Endothelial cell of umbilical vein (primary cell): ENCODE results near the gene CCBE1. TPM values are rescaled to one million over a fixed set of nuclear protein-coding genes. Genes with fewer than 3 reads are reported as not detected.

ENCODE experiments used
- BruUV-seq: library from RNA; stranded (reverse); fragments of 400-500 nt; replicated peaks from 2 replicates; lab custom pipeline; 2021; lab: Mats Ljungman, UMichigan
- CTCF ChIA-PET: fragments of 300-600, 350-600 bp; sonication (Branson Sonifier 250); formaldehyde crosslinking; loops from one replicate; lab custom pipeline; 2021; ENCODE audit warnings: antibody characterized with exemption, inconsistent platforms; lab: Charles Lee
- POLR2A ChIA-PET: fragments of 300-600, 350-600 bp; sonication (Branson Sonifier 250); formaldehyde crosslinking; loops from one replicate; lab custom pipeline; 2021; ENCODE audit warnings: antibody characterized with exemption, inconsistent platforms; lab: Charles Lee
- DNase-seq: peaks from one replicate; pipeline ENCODE4 v3.0.0-alpha.2; 2011; ENCODE audit warnings: low read depth, low spot score
- FAIRE-seq: peaks from 2 replicates; lab custom pipeline; 2011; peaks lifted over from hg19 to GRCh38; lab: Jason Lieb, UNC
- H2AFZ ChIP-seq: 2 replicates; pipeline ENCODE4 v1.6.0; 2012; ENCODE audit warnings: low read depth, low read length, control low read depth, inconsistent platforms
- H3K27ac ChIP-seq: 2 replicates; pipeline ENCODE4 v1.5.1; 2011; ENCODE audit warnings: low read depth, mild to moderate bottlenecking, control low read depth, low read length, moderate library complexity; ENCODE audit not compliant: insufficient read depth
- H3K27me3 ChIP-seq, 2 experiments: 2 replicates each; pipeline versions ENCODE4 v1.6.0 to v1.6.1; 2011; ENCODE audit warnings: low read length in 2 of 2, mixed read lengths in 1 of 2; ENCODE audit not compliant: control insufficient read depth in 2 of 2, insufficient read depth in 2 of 2
- H3K36me3 ChIP-seq, 2 experiments: 2 replicates in 1 of 2; 3 replicates in 1 of 2; pipeline ENCODE4 v1.5.1; 2011; ENCODE audit warnings: low read length in 2 of 2, mild to moderate bottlenecking in 1 of 2, moderate library complexity in 1 of 2; ENCODE audit not compliant: control insufficient read depth in 2 of 2, insufficient read depth in 2 of 2; ENCODE audit errors: extremely low read depth in 1 of 2
- H3K4me1 ChIP-seq: 3 replicates; pipeline ENCODE4 v1.5.1; 2011; ENCODE audit warnings: mild to moderate bottlenecking, low read length; ENCODE audit not compliant: control insufficient read depth, insufficient read depth; ENCODE audit errors: extremely low read depth
- H3K4me2 ChIP-seq: 2 replicates; pipeline ENCODE4 v1.6.1; 2011; ENCODE audit warnings: low read length, control low read depth, mixed read lengths; ENCODE audit not compliant: insufficient read depth
- H3K4me3 ChIP-seq, 3 experiments: fragments of 200-600 bp in 1 of 3; sonication (generic), shearing (Covaris generic) in 1 of 3; replicated peaks in 1 of 3; 2 replicates each; pipeline ENCODE4 v1.5.1; 2011 to 2016; ENCODE audit warnings: control low read depth in 3 of 3, low read length in 3 of 3, mild to moderate bottlenecking in 2 of 3, inconsistent platforms in 1 of 3, low read depth in 1 of 3, moderate library complexity in 1 of 3; ENCODE audit not compliant: insufficient read depth in 1 of 3
- H3K79me2 ChIP-seq: 2 replicates; pipeline ENCODE4 v1.6.0; 2012; ENCODE audit warnings: low read length, inconsistent platforms; ENCODE audit not compliant: control insufficient read depth, insufficient read depth
- H3K9ac ChIP-seq: replicated peaks from 2 replicates; pipeline ENCODE3; 2011; ENCODE audit warnings: low read length, control low read depth; ENCODE audit not compliant: insufficient read depth; ENCODE audit errors: extremely low read depth
- H3K9me1 ChIP-seq: replicated peaks from 3 replicates; pipeline ENCODE4 v1.6.0; 2011; ENCODE audit warnings: mild to moderate bottlenecking, low read length; ENCODE audit not compliant: control insufficient read depth, insufficient read depth; ENCODE audit errors: extremely low read depth
- H3K9me3 ChIP-seq: replicated peaks from 2 replicates; pipeline ENCODE4 v1.5.1; 2012; ENCODE audit warnings: low read length, inconsistent platforms; ENCODE audit not compliant: control insufficient read depth, insufficient read depth
- H4K20me1 ChIP-seq: replicated peaks from 2 replicates; pipeline ENCODE3; 2011; ENCODE audit warnings: mild to moderate bottlenecking, low read length; ENCODE audit not compliant: control insufficient read depth, insufficient read depth; ENCODE audit errors: extremely low read depth
- GATA2 ChIP-seq: IDR thresholded peaks from 2 replicates; pipeline ENCODE4 v1.7.0; 2011; ENCODE audit warnings: low read depth, mild to moderate bottlenecking, moderate library complexity, mixed read lengths, low read length; ENCODE audit not compliant: insufficient read length, insufficient read depth
- MYC ChIP-seq: IDR thresholded peaks from one replicate; pipeline ENCODE4 v1.6.1; 2011; ENCODE audit warnings: mild to moderate bottlenecking, low read depth, low read length
- POLR2A ChIP-seq: IDR thresholded peaks from 2 replicates; pipeline ENCODE4 v1.6.1; 2012; ENCODE audit warnings: low read depth, mild to moderate bottlenecking, control low read depth, low read length
- POLR2AphosphoS5 ChIP-seq: IDR thresholded peaks from 2 replicates; pipeline ENCODE4 v1.6.1; 2012; ENCODE audit warnings: low read depth, mild to moderate bottlenecking, control low read depth, low read length, moderate library complexity; ENCODE audit not compliant: insufficient read depth
- dilution Hi-C: fragments of 300-500 bp; cut with MboI; formaldehyde crosslinking; loops from one replicate; pipeline ENCODE4 v1.15.0; 2019; ENCODE audit warnings: low sequenced_read_pairs; ENCODE audit not compliant: extremely low pct_ligation_motif_present
- intact Hi-C: fragments of 100-400 bp; cut with micrococcal nuclease; formaldehyde crosslinking; loops from one replicate; pipeline ENCODE4 v1.10.0; 2022
- polyA plus RNA-seq, 4 experiments: library from polyadenylated mRNA; depleted of rRNA in 3 of 4; stranded (reverse) in 3 of 4; unstranded in 1 of 4; fragments of >200 nt; gene quantifications; 2 replicates each; pipeline versions ENCODE4 v1.2.1 to v1.2.3, GENCODE V29; 2011 to 2012; ENCODE audit warnings: missing spikeins in 1 of 4
- total RNA-seq: library from RNA; stranded (reverse); gene quantifications from 2 replicates; pipeline ENCODE4 v1.2.3, GENCODE V29; 2021
- TF ChIP-seq, protein P1 (sequence below), 2 donors: IDR thresholded peaks; 1 replicate in 1 of 2; 2 replicates in 1 of 2; pipeline ENCODE4 v1.5.1; 2011; ENCODE audit warnings: low read length in 2 of 2, mild to moderate bottlenecking in 2 of 2, moderate library complexity in 2 of 2, control low read depth in 1 of 2, inconsistent platforms in 1 of 2, low read depth in 1 of 2; ENCODE audit not compliant: insufficient read depth in 1 of 2; ENCODE audit errors: extremely low read depth in 1 of 2

Gene CCBE1
- total and polyA plus RNA-seq, 2 donors (not counting 3 experiments of a cell fraction or from before 2014, with no cell fraction given), result 0.04 TPM; not detected in 1

DNA sequence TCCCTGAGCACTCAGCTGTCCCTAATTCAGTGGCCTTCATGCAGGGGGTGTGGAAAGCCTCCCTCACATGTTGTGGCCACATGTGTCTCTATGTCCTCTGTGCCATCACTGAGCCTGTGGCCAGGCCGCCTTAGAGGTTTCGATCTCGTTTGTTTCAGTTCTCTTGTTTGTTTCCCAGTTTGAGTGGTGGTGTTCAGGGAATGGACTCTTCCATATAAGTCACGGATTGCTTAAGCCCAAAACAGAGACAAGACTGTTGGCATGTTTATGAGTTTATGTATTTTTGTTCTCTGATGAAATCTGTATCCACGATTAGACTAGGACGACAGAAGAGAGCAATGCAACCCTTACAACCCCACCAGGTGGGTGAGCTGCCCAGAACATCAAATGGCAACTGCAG, 134.5 kb downstream of the CCBE1 start:
- H3K9ac ChIP-seq, result no peak overlapping the region

DNA sequence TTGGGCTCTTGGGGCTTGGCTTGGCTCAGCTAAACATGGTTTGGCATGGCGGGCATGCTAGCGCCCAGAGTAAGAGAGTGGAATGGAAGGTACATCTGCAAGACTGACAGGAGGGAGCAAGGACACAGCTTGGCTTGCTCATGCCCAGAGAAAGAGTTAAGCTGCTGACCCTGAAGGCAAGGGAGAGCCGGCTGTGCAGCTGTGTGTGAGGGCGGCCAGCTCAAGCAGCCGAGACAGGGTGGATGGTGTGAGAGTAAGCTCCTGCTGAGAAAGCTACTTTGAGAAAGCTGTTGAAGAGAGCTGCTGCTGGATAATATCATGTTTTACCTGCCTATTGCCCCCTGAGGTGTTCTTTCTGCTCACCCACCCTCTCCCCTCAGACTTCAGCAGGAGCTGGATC, 135.6 kb downstream of the CCBE1 start:
- H3K27ac ChIP-seq, result no peak overlapping the region
- H3K27me3 ChIP-seq, result no peaks in the 10 kb centered on the region
- intact Hi-C loops, result no loop called here
- no peak overlapping the region for H3K4me2 ChIP-seq
- H3K4me3 ChIP-seq, result no peak overlapping the region
- no peak overlapping the region for H3K9ac ChIP-seq
- H3K9me3 ChIP-seq, result no peaks in the 10 kb centered on the region
- H4K20me1 ChIP-seq, result no peaks in the 10 kb centered on the region
- TF ChIP-seq GATA2 (no peak), POLR2A (no peak), POLR2AphosphoS5 (no peak), MYC (no peak)
- TF ChIP-seq, protein P1, sequence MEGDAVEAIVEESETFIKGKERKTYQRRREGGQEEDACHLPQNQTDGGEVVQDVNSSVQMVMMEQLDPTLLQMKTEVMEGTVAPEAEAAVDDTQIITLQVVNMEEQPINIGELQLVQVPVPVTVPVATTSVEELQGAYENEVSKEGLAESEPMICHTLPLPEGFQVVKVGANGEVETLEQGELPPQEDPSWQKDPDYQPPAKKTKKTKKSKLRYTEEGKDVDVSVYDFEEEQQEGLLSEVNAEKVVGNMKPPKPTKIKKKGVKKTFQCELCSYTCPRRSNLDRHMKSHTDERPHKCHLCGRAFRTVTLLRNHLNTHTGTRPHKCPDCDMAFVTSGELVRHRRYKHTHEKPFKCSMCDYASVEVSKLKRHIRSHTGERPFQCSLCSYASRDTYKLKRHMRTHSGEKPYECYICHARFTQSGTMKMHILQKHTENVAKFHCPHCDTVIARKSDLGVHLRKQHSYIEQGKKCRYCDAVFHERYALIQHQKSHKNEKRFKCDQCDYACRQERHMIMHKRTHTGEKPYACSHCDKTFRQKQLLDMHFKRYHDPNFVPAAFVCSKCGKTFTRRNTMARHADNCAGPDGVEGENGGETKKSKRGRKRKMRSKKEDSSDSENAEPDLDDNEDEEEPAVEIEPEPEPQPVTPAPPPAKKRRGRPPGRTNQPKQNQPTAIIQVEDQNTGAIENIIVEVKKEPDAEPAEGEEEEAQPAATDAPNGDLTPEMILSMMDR (IDR thresholded peaks at IDR 0.05; ENCODE audit: extremely low read depth in 1 of 2, insufficient read depth in 1 of 2, low read depth in 1 of 2, low read length in 2 of 2), result no peak
- no peaks in the 10 kb centered on the region for H3K79me2 ChIP-seq
- no TSS peak for BruUV-seq
- no peaks in the 10 kb centered on the region for H3K36me3 ChIP-seq
- FAIRE-seq, result no peak
- no peaks in the 10 kb centered on the region for H3K9me1 ChIP-seq
- H2AFZ ChIP-seq, result no peak overlapping the region
- DNase-seq, result no peak
- dilution Hi-C loops, result no loop called here
- ChIA-PET CTCF (interaction anchor here (0.6 to 1.4 kb wide), 4 partner anchors 8 to 309 kb away, joined by 3 to 7 read pairs (median 4); no protein-coding TSS in a partner anchor), POLR2A (no interaction called here)
- no peaks in the 10 kb centered on the region for H3K4me1 ChIP-seq

More for the DNA sequence above, 134.5 kb downstream of the CCBE1 start:
- TF ChIP-seq POLR2AphosphoS5, result no peak
- TF ChIP-seq GATA2, result no peak
- no peak for TF ChIP-seq POLR2A
- intact Hi-C loops, result no loop called here
- H3K4me2 ChIP-seq, result no peak overlapping the region
- ChIA-PET POLR2A (no interaction called here), CTCF (no interaction called here)
- no peaks in the 10 kb centered on the region for H3K9me1 ChIP-seq
- dilution Hi-C loops, result no loop called here
- BruUV-seq, result no TSS peak
- H3K27me3 ChIP-seq, result no peaks in the 10 kb centered on the region
- DNase-seq (no peak), FAIRE-seq (no peak)
- H4K20me1 ChIP-seq, result no peaks in the 10 kb centered on the region
- no peaks in the 10 kb centered on the region for H3K9me3 ChIP-seq
- H3K4me1 ChIP-seq, result no peaks in the 10 kb centered on the region
- H3K79me2 ChIP-seq, result no peaks in the 10 kb centered on the region
- no peaks in the 10 kb centered on the region for H3K36me3 ChIP-seq
- no peak overlapping the region for H3K27ac ChIP-seq
- H3K4me3 ChIP-seq, result no peak overlapping the region
- no peak overlapping the region for H2AFZ ChIP-seq
